Measurements from ENCODE around the gene DOHH.

DNA sequence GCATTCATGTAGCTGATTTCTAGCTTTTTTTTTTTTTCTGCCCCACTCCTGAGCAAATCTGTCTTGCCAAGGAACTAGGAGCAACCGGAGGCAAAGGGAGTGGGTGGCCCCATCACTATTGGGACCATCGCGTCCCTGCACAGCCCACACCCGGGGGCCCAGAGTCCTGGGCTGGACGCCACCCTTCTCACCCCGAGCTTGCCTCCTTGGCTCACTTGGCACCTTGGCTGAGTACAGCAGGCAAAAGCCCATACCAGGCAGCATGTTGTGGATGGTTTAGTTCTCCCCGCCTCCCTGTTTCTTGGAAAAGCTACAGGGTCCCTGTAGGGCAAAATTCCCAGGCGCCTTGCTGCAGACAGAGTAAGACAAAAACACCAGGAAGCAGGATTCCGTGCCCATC is 33.8 kb downstream of the DOHH start:
- TF ChIP-seq POLR2A (IDR thresholded peaks at IDR 0.05), result no peak
- TF ChIP-seq CTCF (IDR thresholded peaks at IDR 0.05), result no peak
- TF ChIP-seq POLR2AphosphoS5 (IDR thresholded peaks at IDR 0.05), result peak; percentile 21 to 41 (median 29)

Measured in sigmoid colon (tissue), 4 donors.